PFSK-1 (cell line): ENCODE data around the gene CEBPG.

Experiments
- FOXP2 ChIP-seq: optimal IDR thresholded peaks from 2 replicates; pipeline ENCODE3; 2011; ENCODE audit warnings: borderline replicate concordance, control low read depth, inconsistent platforms; ENCODE audit not compliant: insufficient read depth; ENCODE audit errors: extremely low read length, extremely low read depth
- POLR2AphosphoS5 ChIP-seq: IDR thresholded peaks from 2 replicates; pipeline ENCODE4 v1.6.1; 2012; ENCODE audit warnings: low read depth, mild to moderate bottlenecking, control low read depth, low read length, moderate library complexity
- SIN3A ChIP-seq: IDR thresholded peaks from 2 replicates; pipeline ENCODE4 v1.6.1; 2012; ENCODE audit warnings: mild to moderate bottlenecking, low read length, moderate library complexity, borderline replicate concordance; ENCODE audit not compliant: insufficient read depth
- TAF1 ChIP-seq: IDR thresholded peaks from 2 replicates; pipeline ENCODE4 v1.6.1; 2012; ENCODE audit warnings: low read length, control low read depth, borderline replicate concordance; ENCODE audit not compliant: insufficient read depth
- TF ChIP-seq, protein P1 (sequence below), 2 experiments: IDR thresholded peaks; 2 replicates each; pipeline versions ENCODE4 v1.6.1 to v1.8.0; 2011 to 2012; ENCODE audit warnings: low read depth in 2 of 2, low read length in 2 of 2, control low read depth in 1 of 2, inconsistent platforms in 1 of 2, mild to moderate bottlenecking in 1 of 2, moderate library complexity in 1 of 2; ENCODE audit not compliant: insufficient read depth in 1 of 2

CEBPG gene

DNA sequence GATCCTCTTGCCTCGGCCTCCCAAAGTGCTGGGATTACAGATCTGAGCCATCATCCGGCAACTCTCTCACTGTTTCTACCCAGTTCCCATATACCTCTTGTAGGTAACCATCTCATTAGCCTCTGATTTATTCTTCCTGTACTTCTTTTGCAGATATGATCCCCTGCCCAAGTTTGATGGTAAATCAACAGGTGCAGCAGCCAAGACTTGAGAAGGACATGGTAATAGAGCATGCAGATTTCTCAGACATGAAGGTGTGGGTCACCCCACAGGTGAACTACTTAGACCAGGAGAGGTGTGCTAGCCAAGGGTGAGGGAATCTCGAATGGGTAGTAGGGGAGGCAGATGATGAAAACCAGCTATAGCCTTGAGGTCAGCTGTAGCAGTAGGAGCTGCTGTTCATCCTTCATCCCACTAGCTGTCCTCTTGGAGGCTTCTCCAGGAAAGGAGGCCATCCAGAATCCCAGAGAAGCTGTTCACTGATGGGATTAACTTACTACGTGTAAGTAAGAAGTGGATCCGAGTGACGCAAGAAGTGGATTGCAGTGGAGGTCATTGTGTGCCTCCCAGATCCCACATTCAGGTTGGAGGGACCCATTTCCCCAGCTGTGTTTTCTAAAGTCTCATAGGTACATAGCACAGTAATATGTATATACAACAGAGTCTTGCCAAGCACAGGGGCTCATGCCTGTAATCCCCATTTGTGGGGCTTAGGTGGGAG, 10.8 kb upstream of the CEBPG start:
- TF ChIP-seq FOXP2 (no peak), POLR2AphosphoS5 (no peak), SIN3A (no peak), TAF1 (no peak)
- TF ChIP-seq, protein P1, sequence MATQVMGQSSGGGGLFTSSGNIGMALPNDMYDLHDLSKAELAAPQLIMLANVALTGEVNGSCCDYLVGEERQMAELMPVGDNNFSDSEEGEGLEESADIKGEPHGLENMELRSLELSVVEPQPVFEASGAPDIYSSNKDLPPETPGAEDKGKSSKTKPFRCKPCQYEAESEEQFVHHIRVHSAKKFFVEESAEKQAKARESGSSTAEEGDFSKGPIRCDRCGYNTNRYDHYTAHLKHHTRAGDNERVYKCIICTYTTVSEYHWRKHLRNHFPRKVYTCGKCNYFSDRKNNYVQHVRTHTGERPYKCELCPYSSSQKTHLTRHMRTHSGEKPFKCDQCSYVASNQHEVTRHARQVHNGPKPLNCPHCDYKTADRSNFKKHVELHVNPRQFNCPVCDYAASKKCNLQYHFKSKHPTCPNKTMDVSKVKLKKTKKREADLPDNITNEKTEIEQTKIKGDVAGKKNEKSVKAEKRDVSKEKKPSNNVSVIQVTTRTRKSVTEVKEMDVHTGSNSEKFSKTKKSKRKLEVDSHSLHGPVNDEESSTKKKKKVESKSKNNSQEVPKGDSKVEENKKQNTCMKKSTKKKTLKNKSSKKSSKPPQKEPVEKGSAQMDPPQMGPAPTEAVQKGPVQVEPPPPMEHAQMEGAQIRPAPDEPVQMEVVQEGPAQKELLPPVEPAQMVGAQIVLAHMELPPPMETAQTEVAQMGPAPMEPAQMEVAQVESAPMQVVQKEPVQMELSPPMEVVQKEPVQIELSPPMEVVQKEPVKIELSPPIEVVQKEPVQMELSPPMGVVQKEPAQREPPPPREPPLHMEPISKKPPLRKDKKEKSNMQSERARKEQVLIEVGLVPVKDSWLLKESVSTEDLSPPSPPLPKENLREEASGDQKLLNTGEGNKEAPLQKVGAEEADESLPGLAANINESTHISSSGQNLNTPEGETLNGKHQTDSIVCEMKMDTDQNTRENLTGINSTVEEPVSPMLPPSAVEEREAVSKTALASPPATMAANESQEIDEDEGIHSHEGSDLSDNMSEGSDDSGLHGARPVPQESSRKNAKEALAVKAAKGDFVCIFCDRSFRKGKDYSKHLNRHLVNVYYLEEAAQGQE (IDR thresholded peaks at IDR 0.05; ENCODE audit: insufficient read depth in 1 of 2, low read depth in 2 of 2, low read length in 2 of 2) = no peak

GRCh38 chr19:33363476-33363875, 10.0 kb upstream of the CEBPG start:
- TF ChIP-seq FOXP2 (no peak), SIN3A (no peak), POLR2AphosphoS5 (no peak), TAF1 (no peak)
- TF ChIP-seq, protein P1 (IDR thresholded peaks at IDR 0.05; ENCODE audit: insufficient read depth in 1 of 2, low read depth in 2 of 2, low read length in 2 of 2) = no peak

DNA sequence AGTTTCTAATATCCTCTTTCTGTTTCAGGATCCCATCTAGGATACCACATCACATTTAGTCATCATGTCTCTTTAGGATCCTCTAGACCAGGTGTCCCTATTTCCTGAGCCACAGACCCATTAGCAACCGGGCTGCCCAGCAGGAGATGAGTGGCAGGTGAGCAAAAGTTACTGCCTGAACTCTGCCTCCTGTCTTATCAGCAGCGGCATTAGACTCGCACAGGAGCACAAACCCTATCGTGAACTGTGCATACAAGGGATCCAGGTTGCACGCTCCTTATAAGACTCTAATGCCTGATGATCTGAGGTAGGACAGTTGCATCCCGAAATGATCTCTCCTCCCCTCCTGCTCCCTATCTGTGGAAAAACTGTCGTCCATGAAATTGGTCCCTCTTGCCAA, 7.8 kb upstream of the CEBPG start:
- TF ChIP-seq SIN3A (no peak), TAF1 (no peak), POLR2AphosphoS5 (no peak), FOXP2 (no peak)
- TF ChIP-seq, protein P1 (IDR thresholded peaks at IDR 0.05; ENCODE audit: insufficient read depth in 1 of 2, low read depth in 2 of 2, low read length in 2 of 2) = no peak

GRCh38 chr19:33366127-33366526, 7.4 kb upstream of the CEBPG start:
- TF ChIP-seq TAF1 = no peak
- TF ChIP-seq FOXP2 = no peak
- no peak for TF ChIP-seq POLR2AphosphoS5
- TF ChIP-seq, protein P1 (IDR thresholded peaks at IDR 0.05; ENCODE audit: insufficient read depth in 1 of 2, low read depth in 2 of 2, low read length in 2 of 2) = no peak
- TF ChIP-seq SIN3A = no peak

DNA sequence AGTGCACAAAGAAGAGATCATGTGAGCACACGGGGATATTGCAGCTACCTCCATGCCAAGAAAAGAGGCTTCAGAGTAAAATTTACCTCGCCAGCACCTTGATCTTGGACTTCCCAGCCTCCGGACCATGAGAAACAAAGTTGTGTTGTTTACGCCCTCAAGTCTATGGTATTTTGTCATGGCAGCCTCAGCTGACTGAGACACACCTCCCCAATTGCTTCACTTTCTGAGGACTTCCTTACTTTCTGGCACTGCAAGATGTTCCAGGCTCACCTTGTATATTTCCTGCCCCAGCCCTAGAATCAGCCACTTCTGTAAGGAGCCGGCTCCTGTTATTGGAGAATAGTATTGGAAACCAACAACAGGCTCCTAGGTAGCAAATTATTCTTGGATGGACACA, 6.6 kb upstream of the CEBPG start:
- TF ChIP-seq TAF1 = no peak
- TF ChIP-seq POLR2AphosphoS5 = no peak
- no peak for TF ChIP-seq FOXP2
- TF ChIP-seq, protein P1 (IDR thresholded peaks at IDR 0.05; ENCODE audit: insufficient read depth in 1 of 2, low read depth in 2 of 2, low read length in 2 of 2) = no peak
- no peak for TF ChIP-seq SIN3A
